NK-92 (cell line): Measurements from ENCODE around the gene PMPCB.
A peak's percentile ranks its signal among the peaks of the same experiment; 100 is the strongest.
"Not testable (repeated sequence)": the region's sequence is repeated elsewhere in the genome, so short reads cannot be mapped to it uniquely, and the experiment has no call there.

Experiments used
- DNase-seq: peaks from one replicate; lab custom pipeline; 2025; ENCODE audit not compliant: unreplicated experiment; lab: John Stamatoyannopoulos, UW

The PMPCB gene, protein sequence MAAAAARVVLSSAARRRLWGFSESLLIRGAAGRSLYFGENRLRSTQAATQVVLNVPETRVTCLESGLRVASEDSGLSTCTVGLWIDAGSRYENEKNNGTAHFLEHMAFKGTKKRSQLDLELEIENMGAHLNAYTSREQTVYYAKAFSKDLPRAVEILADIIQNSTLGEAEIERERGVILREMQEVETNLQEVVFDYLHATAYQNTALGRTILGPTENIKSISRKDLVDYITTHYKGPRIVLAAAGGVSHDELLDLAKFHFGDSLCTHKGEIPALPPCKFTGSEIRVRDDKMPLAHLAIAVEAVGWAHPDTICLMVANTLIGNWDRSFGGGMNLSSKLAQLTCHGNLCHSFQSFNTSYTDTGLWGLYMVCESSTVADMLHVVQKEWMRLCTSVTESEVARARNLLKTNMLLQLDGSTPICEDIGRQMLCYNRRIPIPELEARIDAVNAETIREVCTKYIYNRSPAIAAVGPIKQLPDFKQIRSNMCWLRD

DNA sequence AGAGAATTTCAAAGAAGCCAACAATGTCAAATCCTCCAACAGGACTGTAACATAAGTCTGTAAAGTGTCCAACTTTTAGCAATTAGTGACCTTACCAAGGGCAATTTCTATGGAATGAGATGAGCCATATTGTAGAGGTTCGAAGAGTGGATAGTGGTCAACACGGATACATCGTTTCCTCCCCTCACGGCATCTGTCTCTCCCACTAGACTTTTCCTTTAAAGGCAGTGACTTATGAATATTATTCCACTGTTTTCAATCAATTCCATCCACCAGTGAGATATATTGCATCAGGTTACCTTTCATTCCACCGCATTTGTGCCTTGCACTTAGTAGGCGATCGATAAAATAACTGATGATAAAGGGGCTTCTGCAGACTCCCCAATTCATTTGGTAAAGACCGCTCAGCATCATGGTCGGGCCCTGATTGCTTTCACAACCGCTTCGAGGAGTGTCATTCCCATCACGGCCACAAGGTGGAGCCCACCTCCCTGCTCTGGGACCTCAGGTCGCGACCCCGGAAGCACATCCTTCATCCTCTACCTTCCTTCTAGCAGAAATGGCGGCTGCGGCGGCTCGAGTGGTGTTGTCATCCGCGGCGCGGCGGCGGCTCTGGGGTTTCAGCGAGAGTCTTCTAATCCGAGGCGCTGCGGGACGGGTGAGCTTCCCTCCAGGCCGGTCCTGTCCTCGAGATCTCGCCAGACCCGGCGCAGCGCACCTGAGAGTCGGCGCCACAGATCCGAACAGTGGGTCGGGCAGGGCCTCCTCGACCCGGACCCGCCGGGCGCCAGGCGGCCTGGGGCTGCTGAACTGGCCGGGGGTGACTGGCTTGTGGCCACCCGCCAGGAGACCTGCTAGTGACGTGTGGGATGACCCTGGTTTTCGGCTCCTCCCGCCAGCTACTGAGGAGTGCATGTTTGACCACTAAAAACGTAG lies at the start of gene PMPCB:
PMPCB (plus strand) TSS at position 535 of the 936 bp plus-strand sequence; CDS start at position 560, 25 bp downstream.
- DNase-seq: peak; percentile 71

- not testable (repeated sequence) for DNase-seq
Observed at GRCh38 chr7:103253699-103254506, 43.3 kb upstream of the PMPCB start.

DNA sequence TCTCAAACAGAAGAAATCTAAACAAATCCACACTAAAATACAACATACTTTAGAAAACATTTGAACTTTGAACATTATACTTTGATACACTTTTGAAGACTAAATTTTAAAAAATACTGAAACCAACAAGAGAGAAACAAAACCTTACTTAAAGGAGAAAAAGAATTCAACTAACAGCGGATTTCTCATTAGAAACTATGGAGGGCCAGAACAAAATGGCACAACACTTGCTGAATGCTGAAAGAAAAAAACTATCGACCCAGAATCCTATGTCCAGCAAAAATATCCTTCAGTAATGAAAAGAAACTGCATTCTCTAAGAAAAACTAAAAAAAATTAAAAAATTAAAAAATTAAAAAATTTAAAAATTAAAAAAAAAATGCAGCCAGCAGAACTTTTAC lies 33.2 kb upstream of the PMPCB start:
- not testable (repeated sequence) for DNase-seq

DNA sequence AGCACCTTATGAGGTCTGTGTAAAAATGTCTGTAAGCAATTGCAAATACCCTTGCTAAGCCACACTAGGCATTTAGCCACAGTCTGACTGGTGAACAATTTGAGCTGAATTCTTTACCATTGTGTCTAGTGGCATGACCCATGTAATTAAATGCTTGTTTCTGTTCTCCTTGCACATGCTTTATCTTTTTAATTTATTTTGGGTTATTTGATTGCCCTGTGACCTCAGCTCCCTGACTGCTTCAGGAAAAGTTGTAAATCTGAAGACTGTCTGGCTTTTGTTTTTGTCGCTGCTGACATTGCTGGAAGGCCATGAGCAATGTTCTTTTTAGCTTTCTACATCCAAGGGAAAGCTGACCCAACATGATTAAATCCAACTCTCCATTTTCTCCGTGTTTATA lies 31.0 kb upstream of the PMPCB start:
- not testable (repeated sequence) for DNase-seq

DNA sequence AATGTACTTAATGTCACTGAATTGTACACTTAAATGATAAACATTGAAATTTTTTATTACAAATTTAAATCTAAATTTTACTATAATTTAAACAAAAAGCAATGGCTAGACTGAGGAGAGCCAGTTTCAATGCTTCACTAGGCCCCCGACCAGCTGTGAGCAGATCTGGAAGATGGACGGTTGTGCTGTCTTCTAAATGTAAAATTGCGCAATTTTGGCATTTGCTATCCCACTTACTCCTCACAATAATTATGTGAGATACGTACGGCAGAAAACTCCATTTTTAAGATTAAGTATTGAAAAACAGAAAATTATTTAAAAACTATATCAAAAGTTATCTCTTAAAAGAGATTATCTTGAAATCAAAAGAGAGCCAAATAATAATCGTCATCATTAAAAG lies 23.9 kb upstream of the PMPCB start:
- not testable (repeated sequence) for DNase-seq

DNA sequence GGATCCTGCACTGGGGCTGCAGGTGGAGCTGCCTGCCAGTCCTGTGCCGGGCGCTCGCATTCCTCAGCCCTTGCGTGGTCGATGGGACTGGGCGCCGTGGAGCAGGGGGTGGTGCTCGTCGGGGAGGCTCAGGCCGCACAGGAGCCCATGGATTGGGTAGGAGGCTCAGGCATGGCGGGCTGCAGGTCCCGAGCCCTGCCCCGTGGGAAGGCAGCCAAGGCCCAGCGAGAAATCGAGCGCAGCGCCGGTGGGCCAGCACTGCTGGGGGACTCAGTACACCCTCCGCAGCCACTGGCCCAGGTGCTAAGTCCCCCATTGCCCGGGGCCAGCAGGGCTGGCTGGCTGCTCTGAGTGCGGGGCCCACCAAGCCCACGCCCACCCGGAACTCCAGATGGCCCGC lies 22.4 kb upstream of the PMPCB start:
- not testable (repeated sequence) for DNase-seq

GRCh38 chr7:103278195-103278594 lies 19.0 kb upstream of the PMPCB start:
- DNase-seq: not testable (repeated sequence)

GRCh38 chr7:103279636-103279962 lies 17.6 kb upstream of the PMPCB start:
- DNase-seq: not testable (repeated sequence)

DNA sequence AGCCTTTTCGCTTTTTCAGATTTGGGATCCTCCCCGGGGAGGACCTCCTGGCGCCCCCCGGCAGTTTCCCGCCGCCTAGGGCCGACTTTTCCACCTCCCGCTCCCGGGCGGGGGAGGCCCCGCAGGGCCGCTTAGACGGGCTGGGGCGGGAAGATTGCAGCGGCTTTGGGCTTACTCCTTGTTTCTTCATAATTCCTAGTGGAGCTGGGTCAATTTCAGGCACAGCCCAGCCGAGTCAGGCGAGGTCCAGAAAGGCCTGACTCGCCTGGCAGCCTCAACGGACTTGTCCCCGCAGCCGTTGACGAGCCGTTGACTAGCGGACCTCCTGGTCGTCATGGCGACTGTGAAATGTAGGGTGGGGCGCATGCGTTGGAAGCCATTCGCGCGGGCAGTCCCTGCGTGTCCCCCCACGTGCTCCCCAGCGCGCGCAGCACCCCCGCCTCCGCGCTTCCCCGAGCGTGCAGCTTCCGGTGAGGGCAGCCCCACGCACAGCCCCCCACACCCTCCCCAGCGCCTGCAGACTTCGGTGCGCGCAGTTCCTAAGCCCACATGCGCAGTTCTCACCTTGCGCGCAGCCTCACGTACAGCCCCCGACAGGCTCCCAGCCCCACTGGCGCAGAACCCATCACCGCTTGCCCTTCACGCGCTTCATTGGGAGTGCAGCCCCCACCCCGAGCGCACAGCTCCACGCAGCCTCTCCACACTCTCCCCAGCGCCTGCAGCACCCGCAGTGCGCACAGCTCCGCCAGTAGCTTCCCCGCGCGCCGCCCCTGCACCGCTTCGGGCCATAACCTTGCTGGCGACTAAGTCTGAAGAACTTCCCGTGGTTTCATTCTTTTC lies 17.1 kb upstream of the PMPCB start:
- peak; percentile 74 for DNase-seq

- DNase-seq: not testable (repeated sequence)
Observed at GRCh38 chr7:103280803-103281155, 16.5 kb upstream of the PMPCB start.

DNA sequence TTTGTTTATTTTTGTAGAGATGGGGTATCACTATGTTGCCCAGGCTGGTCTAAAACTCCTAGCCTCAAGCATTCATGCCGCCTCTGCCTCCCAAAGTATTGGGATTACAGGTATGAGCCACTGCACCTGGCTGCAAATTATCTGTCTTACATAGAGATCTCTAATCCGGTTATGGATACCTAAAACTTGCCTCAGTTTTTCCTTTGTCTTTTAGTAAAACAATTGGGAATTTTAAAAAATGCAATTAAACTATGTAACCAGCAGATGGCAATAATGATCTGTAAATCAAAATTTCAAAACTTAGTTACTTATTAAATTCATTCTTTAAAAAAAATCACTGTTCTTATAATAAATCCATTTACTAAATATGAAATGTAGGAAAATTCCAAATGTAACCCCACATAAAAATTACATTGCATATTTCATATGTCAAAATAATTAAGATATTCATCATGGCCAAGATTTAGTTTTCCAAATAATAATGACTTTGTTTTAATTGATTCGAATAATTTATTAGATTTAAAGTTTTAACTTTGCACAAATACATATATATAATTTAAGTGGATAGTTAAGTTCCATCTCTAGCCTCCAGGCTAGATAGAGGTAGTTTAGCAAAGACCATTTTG lies 14.3 kb upstream of the PMPCB start:
- not testable (repeated sequence) for DNase-seq

- no peak for DNase-seq
Observed at GRCh38 chr7:103292122-103292521, 5.1 kb upstream of the PMPCB start.

- DNase-seq: no peak
Observed at GRCh38 chr7:103293526-103293925, 3.7 kb upstream of the PMPCB start.

GRCh38 chr7:103297837-103298179 lies 573 bp downstream of the PMPCB start:
- DNase-seq: no peak

- DNase-seq: no peak
Observed at GRCh38 chr7:103299660-103300059, 2.4 kb downstream of the PMPCB start.

GRCh38 chr7:103301441-103301840 lies 4.2 kb downstream of the PMPCB start:
- DNase-seq: no peak

- no peak for DNase-seq
Observed at GRCh38 chr7:103307503-103308231, 10.4 kb downstream of the PMPCB start.

- no peak for DNase-seq
Observed at GRCh38 chr7:103314852-103315251, 17.6 kb downstream of the PMPCB start.

- DNase-seq: no peak
Observed at GRCh38 chr7:103316380-103316941, 19.2 kb downstream of the PMPCB start.
